WTC11 (cell line): ENCODE measurements around the gene CAB39. TPM values are rescaled to one million over a fixed set of nuclear protein-coding genes. Genes with fewer than 3 reads are reported as not detected.

Experiments
- ATAC-seq: fragments of 200-7000 bp; cut with Tn5 transposase; 2 replicates; pipeline ENCODE4 v1.10.0; 2021; ENCODE audit warnings: mild to moderate bottlenecking, moderate library complexity
- CTCF ChIA-PET: fragments of 300-600 bp; sonication (Branson Sonifier 250); formaldehyde crosslinking; loops from one replicate; lab custom pipeline; 2021; ENCODE audit warnings: antibody characterized with exemption; lab: Charles Lee
- POLR2A ChIA-PET: fragments of 350-600 bp; sonication (Branson Sonifier 250); formaldehyde crosslinking; loops from one replicate; lab custom pipeline; 2021; ENCODE audit warnings: antibody characterized with exemption; lab: Charles Lee
- DNase-seq: peaks from one replicate; pipeline ENCODE4 v3.0.0; 2021; ENCODE audit warnings: low spot score
- H3K27ac Mint-ChIP-seq: 2 replicates; pipeline ENCODE4 v1.8.0; 2021; ENCODE audit warnings: mixed read lengths
- H3K27me3 Mint-ChIP-seq: 2 replicates; pipeline ENCODE4 v1.8.0; 2021; ENCODE audit warnings: low read depth, mild to moderate bottlenecking, moderate library complexity, mixed read lengths
- H3K36me3 Mint-ChIP-seq: 2 replicates; pipeline ENCODE4 v1.8.0; 2021; ENCODE audit warnings: mixed read lengths
- H3K4me1 Mint-ChIP-seq: 2 replicates; pipeline ENCODE4 v1.8.0; 2022; ENCODE audit warnings: mixed read lengths
- H3K4me3 Mint-ChIP-seq: 2 replicates; pipeline ENCODE4 v1.8.0; 2021; ENCODE audit warnings: mild to moderate bottlenecking, moderate library complexity, mixed read lengths
- H3K9me3 Mint-ChIP-seq: 2 replicates; pipeline ENCODE4 v1.8.0; 2021; ENCODE audit warnings: mixed read lengths
- ATF1 ChIP-seq: sonication (generic); formaldehyde crosslinking; IDR thresholded peaks from 2 replicates; pipeline ENCODE4 v1.8.1; 2023; ENCODE audit warnings: mild to moderate bottlenecking, moderate library complexity, missing genetic modification reagents
- ELF4 ChIP-seq: sonication (generic); formaldehyde crosslinking; IDR thresholded peaks from 2 replicates; pipeline ENCODE4 v1.8.1; 2022; ENCODE audit warnings: low read depth, mild to moderate bottlenecking, moderate library complexity, missing genetic modification reagents
- ETV6 ChIP-seq: sonication (generic); formaldehyde crosslinking; IDR thresholded peaks from 2 replicates; pipeline ENCODE4 v1.8.1; 2022; ENCODE audit warnings: mild to moderate bottlenecking, missing genetic modification reagents
- NR2C2 ChIP-seq: sonication (generic); formaldehyde crosslinking; IDR thresholded peaks from 2 replicates; pipeline ENCODE4 v1.8.0; 2022; ENCODE audit warnings: mild to moderate bottlenecking, missing genetic modification reagents
- SP1 ChIP-seq: sonication (generic); formaldehyde crosslinking; conservative IDR thresholded peaks from 2 replicates; pipeline ENCODE4 v1.8.1; 2022; ENCODE audit warnings: missing genetic modification reagents
- ZNF423 ChIP-seq: fragments of 250-450 bp; sonication (Bioruptor Pico); IDR thresholded peaks from 2 replicates; pipeline ENCODE4 v2.1.2; 2022; ENCODE audit warnings: mild to moderate bottlenecking, moderate library complexity
- total RNA-seq: library from RNA; stranded (reverse); gene quantifications from 3 replicates; pipeline ENCODE4 v1.2.3, GENCODE V29; 2021
- TF ChIP-seq, protein P1 (sequence below): sonication (generic); formaldehyde crosslinking; IDR thresholded peaks from 2 replicates; pipeline ENCODE4 v1.8.1; 2023; ENCODE audit warnings: mild to moderate bottlenecking, missing genetic modification reagents, borderline replicate concordance
- TF ChIP-seq, protein P2 (sequence below): sonication (generic); formaldehyde crosslinking; IDR thresholded peaks from 2 replicates; pipeline ENCODE4 v1.8.1; 2022; ENCODE audit warnings: low read depth, missing genetic modification reagents, borderline replicate concordance
- TF ChIP-seq, protein P3 (sequence below): sonication (generic); formaldehyde crosslinking; IDR thresholded peaks from 2 replicates; pipeline ENCODE4 v1.8.0; 2022; ENCODE audit warnings: missing genetic modification reagents
- TF ChIP-seq, protein P4 (sequence below): fragments of 250-450 bp; sonication (Bioruptor Pico); IDR thresholded peaks from 2 replicates; pipeline ENCODE4 v1.9.0; 2021; ENCODE audit warnings: mild to moderate bottlenecking

CAB39 gene
- total RNA-seq, 1 experiment from 2014 or later = 36.9 TPM

DNA sequence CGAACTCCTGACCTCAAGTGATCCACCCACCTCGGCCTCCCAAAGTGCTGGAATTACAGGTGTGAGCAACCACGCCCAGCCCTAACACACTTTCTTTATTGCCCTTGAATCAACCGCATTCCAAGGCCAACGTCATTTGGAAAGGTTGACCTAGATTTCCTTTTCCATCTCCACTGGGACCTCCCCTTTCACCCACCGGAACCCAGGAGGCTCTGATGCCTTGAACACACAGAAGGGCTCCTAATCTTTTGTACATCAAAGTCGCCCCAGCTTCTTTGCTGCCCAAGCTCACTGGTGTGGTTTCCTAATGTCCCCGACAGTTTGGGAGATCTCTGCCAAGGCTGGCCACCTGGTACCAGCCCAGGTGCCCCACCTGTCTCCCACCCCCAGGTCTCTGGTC lies 46.2 kb upstream of the CAB39 start (continued):
- TF ChIP-seq, protein P1, sequence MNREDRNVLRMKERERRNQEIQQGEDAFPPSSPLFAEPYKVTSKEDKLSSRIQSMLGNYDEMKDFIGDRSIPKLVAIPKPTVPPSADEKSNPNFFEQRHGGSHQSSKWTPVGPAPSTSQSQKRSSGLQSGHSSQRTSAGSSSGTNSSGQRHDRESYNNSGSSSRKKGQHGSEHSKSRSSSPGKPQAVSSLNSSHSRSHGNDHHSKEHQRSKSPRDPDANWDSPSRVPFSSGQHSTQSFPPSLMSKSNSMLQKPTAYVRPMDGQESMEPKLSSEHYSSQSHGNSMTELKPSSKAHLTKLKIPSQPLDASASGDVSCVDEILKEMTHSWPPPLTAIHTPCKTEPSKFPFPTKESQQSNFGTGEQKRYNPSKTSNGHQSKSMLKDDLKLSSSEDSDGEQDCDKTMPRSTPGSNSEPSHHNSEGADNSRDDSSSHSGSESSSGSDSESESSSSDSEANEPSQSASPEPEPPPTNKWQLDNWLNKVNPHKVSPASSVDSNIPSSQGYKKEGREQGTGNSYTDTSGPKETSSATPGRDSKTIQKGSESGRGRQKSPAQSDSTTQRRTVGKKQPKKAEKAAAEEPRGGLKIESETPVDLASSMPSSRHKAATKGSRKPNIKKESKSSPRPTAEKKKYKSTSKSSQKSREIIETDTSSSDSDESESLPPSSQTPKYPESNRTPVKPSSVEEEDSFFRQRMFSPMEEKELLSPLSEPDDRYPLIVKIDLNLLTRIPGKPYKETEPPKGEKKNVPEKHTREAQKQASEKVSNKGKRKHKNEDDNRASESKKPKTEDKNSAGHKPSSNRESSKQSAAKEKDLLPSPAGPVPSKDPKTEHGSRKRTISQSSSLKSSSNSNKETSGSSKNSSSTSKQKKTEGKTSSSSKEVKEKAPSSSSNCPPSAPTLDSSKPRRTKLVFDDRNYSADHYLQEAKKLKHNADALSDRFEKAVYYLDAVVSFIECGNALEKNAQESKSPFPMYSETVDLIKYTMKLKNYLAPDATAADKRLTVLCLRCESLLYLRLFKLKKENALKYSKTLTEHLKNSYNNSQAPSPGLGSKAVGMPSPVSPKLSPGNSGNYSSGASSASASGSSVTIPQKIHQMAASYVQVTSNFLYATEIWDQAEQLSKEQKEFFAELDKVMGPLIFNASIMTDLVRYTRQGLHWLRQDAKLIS (CRISPR knock-in tag) = no peak
- no peak for TF ChIP-seq SP1 (CRISPR knock-in tag)
- TF ChIP-seq, protein P2, sequence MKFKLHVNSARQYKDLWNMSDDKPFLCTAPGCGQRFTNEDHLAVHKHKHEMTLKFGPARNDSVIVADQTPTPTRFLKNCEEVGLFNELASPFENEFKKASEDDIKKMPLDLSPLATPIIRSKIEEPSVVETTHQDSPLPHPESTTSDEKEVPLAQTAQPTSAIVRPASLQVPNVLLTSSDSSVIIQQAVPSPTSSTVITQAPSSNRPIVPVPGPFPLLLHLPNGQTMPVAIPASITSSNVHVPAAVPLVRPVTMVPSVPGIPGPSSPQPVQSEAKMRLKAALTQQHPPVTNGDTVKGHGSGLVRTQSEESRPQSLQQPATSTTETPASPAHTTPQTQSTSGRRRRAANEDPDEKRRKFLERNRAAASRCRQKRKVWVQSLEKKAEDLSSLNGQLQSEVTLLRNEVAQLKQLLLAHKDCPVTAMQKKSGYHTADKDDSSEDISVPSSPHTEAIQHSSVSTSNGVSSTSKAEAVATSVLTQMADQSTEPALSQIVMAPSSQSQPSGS = no peak
- no peak for TF ChIP-seq ELF4 (CRISPR knock-in tag)
- TF ChIP-seq, protein P3, sequence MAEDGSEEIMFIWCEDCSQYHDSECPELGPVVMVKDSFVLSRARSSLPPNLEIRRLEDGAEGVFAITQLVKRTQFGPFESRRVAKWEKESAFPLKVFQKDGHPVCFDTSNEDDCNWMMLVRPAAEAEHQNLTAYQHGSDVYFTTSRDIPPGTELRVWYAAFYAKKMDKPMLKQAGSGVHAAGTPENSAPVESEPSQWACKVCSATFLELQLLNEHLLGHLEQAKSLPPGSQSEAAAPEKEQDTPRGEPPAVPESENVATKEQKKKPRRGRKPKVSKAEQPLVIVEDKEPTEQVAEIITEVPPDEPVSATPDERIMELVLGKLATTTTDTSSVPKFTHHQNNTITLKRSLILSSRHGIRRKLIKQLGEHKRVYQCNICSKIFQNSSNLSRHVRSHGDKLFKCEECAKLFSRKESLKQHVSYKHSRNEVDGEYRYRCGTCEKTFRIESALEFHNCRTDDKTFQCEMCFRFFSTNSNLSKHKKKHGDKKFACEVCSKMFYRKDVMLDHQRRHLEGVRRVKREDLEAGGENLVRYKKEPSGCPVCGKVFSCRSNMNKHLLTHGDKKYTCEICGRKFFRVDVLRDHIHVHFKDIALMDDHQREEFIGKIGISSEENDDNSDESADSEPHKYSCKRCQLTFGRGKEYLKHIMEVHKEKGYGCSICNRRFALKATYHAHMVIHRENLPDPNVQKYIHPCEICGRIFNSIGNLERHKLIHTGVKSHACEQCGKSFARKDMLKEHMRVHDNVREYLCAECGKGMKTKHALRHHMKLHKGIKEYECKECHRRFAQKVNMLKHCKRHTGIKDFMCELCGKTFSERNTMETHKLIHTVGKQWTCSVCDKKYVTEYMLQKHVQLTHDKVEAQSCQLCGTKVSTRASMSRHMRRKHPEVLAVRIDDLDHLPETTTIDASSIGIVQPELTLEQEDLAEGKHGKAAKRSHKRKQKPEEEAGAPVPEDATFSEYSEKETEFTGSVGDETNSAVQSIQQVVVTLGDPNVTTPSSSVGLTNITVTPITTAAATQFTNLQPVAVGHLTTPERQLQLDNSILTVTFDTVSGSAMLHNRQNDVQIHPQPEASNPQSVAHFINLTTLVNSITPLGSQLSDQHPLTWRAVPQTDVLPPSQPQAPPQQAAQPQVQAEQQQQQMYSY (CRISPR knock-in tag) = no peak

DNA sequence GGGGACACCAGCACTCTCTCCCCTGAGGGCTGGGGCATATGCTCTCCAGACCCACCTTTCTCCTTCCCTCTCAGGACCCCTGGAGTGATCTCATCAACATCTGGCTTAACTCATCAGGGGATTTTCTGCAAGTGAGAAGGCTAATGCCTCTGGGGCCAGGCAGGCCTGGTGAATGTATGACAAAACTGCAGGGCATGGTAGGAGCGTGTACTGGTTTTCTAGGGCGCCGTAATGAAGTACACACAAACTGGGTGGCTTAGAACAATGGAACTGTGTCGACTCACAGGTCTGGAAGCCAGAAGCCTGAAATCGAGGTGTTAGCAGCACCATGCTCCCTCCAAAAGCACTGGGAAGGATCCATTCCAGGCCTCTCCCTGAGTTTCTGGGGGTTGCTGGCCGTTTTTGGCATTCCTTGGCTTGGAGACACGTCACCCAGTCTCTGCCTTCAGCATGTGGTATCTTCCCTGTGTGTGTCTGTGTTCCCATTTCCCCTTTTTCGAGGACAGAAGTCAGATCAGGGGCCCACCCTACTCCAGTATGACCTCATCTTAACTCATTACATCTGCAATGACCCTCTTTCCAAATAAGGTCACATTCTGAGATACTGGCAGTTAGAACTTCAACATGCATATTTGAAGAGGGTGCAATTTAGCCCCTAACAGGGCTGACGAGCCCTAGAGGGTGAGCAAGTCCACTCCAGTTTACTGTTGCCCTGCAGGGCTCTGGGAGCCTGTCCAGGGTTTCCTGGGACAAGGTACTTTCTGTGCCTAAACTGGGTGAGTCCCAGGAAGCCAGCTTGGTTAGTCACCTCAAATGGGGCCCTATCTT lies 45.5 kb upstream of the CAB39 start:
- CTCF ChIA-PET = no interaction called here
- Mint-ChIP-seq H3K4me1 (peaks cover 42% of the 10 kb centered on the region), H3K9me3 (no peaks in the 10 kb centered on the region), H3K4me3 (no peak overlapping the region), H3K36me3 (no peaks in the 10 kb centered on the region), H3K27me3 (peaks cover 2% of the 10 kb centered on the region; the same call in 1 of the 2 replicates), H3K27ac (no peak overlapping the region)
- ATAC-seq (peak; percentile 43), DNase-seq (no peak)
- peak; percentile 89 for TF ChIP-seq ZNF423
- TF ChIP-seq, protein P4, sequence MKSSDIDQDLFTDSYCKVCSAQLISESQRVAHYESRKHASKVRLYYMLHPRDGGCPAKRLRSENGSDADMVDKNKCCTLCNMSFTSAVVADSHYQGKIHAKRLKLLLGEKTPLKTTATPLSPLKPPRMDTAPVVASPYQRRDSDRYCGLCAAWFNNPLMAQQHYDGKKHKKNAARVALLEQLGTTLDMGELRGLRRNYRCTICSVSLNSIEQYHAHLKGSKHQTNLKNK = no peak
- POLR2A ChIA-PET = no interaction called here

DNA sequence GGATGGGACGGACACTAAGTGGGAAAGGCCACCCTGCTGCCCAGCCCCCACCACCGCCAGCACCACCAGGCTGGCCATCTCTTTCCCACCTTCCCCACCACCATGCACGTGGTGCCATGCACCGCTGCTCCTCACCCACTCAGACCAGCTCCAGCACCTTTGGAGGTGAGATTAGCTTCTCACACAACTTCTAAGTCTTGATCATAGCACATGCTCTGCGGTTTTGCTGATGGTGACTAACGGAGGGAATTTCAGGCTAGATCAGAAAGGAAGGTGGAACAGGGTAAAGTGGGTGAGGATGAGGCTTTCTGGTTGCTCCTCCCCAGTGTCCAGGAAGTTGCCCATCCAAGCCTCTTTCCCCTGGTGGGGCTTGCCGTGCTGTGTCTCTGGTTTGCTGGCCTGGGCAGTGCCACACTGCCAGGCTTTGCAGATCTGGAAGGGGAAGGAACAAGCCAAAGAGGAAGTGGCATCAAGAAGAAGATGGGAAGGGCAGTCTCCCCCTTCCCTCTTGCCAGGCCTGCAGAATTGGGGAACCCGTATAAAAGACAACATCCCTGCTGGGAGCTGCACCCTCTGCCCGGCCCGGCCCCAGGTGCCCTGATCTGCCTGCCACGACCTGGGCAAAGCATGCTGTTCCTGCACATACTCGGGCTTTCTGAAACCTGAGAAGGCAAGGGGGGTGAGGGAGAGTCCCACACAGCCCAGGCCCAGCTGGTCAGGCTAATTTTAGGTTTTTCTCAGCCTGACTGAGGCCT lies 44.3 kb upstream of the CAB39 start:
- ATAC-seq (no peak), DNase-seq (no peak)
- H3K4me1 Mint-ChIP-seq = peaks cover 42% of the 10 kb centered on the region
- ChIA-PET POLR2A (interaction anchor here (1.4 kb wide), 1 partner anchor 15 kb away, joined by 3 read pairs; no protein-coding TSS in a partner anchor), CTCF (no interaction called here)
- peaks cover 2% of the 10 kb centered on the region; the same call in 1 of the 2 replicates for H3K27me3 Mint-ChIP-seq
- no peaks in the 10 kb centered on the region for H3K36me3 Mint-ChIP-seq
- TF ChIP-seq ETV6 (no peak), ATF1 (CRISPR knock-in tag) (no peak), NR2C2 (CRISPR knock-in tag) (no peak)
- H3K27ac Mint-ChIP-seq = no peak overlapping the region
- no peaks in the 10 kb centered on the region for H3K9me3 Mint-ChIP-seq
- no peak overlapping the region for H3K4me3 Mint-ChIP-seq
